GM19328 (cell line): ENCODE results near the gene ZFP28.

ENCODE experiments used
- ATAC-seq: cut with Tn5 transposase; IDR thresholded peaks from one replicate; pipeline ENCODE4 v1.9.1; 2021; ENCODE audit warnings: mild to moderate bottlenecking, moderate library complexity; ENCODE audit not compliant: unreplicated experiment

The ZFP28 gene

DNA sequence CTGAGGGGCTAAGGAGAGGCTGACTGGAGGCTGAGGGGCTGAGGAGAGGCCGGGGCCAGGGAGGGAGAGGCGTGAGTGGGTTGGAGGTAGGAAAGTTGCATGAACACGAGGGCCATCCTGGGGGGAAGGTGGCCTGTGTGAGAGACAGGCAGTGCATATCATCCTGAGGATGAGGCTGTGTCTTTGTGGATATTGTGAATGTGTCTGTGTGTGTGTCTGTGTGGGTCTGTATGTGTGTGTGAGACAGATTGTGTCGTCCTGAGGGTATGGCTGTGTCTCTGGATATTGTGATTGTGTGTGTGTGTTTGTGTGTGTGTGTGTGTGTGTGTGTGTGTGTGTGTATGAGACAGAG, 56.8 kb downstream of the ZFP28 start:
- peak; percentile 16 for ATAC-seq

DNA sequence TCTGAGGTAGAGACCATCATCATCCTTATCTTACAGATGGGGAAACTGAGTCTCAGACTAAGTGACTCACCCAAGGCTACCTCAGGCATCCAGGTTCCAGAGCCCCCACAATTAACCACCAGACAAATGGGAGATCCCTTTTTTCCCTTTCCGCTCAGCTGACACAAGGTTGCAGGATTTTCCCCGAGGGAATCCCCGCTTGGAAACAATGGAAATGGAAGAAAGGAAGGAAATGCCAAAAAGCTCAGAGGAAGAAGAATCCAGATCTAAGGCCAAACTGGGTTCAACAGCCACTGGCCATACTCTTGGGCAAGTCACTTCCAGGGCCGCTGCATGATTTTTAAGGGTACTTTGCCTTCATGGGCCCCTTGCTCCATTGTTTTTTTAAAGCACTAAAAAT, 57.9 kb downstream of the ZFP28 start:
- no peak for ATAC-seq

DNA sequence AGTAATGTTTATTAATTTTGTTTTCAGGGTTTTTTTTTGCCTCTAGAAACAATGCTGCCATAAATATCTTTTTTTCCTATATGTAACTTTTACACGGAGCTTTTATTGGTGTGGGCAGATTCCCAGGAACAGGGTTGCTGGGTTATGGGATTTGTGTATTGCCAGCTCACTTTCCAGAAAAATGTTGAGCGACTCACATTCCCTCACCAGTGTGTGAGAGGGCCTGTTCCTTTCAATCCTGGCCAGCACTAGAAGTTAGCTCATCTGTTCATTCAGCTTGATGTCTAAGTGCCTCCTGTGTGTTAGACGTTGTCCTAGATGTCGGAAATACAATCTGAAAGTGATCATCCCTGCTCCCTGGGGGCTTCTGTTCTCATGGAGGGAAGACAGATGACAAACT, 58.9 kb downstream of the ZFP28 start:
- no peak for ATAC-seq

DNA sequence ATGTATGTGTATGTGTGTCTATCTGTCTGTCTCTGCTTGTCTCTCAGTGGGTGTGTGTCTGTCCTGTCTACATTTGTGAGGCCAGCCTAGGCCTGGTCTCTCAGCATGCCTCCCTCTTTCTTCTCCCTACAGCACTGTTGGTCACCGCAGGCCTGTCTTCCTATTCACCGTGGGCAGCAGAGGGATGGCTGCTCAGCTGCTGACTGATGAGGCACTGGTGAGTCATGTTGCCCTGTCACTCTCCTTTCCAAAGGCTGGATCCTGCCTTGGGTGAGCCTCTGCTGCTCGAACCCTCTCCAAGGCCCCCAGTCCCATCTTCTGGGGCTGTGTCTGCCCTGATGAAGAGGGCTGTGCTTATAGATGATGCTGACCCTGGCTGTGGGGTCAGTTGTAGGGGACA, 62.6 kb downstream of the ZFP28 start:
- no peak for ATAC-seq

DNA sequence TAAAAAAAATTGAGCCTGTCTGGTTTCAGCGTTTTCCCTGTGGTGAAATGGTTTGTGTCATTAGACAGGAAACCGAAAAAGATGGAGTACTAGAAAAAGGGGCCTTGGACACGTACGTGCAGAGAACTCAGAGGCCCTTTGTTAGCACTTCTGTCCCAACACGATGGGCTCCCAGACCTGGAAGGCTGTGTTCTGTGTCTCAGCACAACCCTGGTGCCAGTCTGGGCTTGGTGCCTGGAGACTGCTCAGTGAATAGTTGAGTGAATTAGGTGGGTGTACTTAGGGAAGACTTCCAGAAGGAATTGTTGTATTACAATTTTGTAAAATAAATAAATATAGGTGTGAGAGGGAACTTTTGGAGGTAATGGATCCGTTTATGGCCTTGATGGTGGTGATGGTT, 65.1 kb downstream of the ZFP28 start:
- ATAC-seq = no peak
